GM23338 (cell line): ENCODE measurements around the gene HORMAD2. TPM values are rescaled to one million over a fixed set of nuclear protein-coding genes. Genes with fewer than 3 reads are reported as not detected.

Experiments used
- ATAC-seq: fragments of 200-7000 bp; cut with Tn5 transposase; 3 replicates; pipeline ENCODE4 v1.9.1; 2020
- DNase-seq: peaks from one replicate; pipeline ENCODE4 v3.0.0-alpha.2; 2015; ENCODE audit warnings: low spot score
- H2AFZ ChIP-seq: fragments of 200-600 bp; sonication (generic); 2 replicates; pipeline ENCODE4 v1.8.0; 2016; ENCODE audit warnings: antibody characterized with exemption, mild to moderate bottlenecking, moderate library complexity
- H3F3A ChIP-seq: fragments of 200-600 bp; sonication (generic); replicated peaks from 2 replicates; pipeline ENCODE4 v1.8.0; 2017; ENCODE audit warnings: antibody characterized with exemption, mixed run types, low read depth
- H3K27ac ChIP-seq: fragments of 200-600 bp; sonication (generic); 2 replicates; pipeline ENCODE4 v1.6.1; 2016; ENCODE audit warnings: low read depth
- H3K27me3 ChIP-seq: fragments of 200-600 bp; sonication (generic); 2 replicates; pipeline ENCODE4 v1.8.0; 2016; ENCODE audit warnings: mild to moderate bottlenecking, mixed run types, moderate library complexity; ENCODE audit not compliant: insufficient read depth
- H3K36me3 ChIP-seq: fragments of 200-600 bp; sonication (generic); 2 replicates; pipeline ENCODE4 v1.8.0; 2016; ENCODE audit warnings: mild to moderate bottlenecking; ENCODE audit not compliant: insufficient read depth
- H3K4me1 ChIP-seq: fragments of 200-600 bp; sonication (generic); 2 replicates; pipeline ENCODE4 v1.8.0; 2016; ENCODE audit warnings: mild to moderate bottlenecking, moderate library complexity; ENCODE audit not compliant: insufficient read depth
- H3K4me2 ChIP-seq: fragments of 200-600 bp; sonication (generic); 2 replicates; pipeline ENCODE4 v1.7.1; 2017; ENCODE audit warnings: mixed run types
- H3K4me3 ChIP-seq: fragments of 200-600 bp; sonication (generic); 2 replicates; pipeline ENCODE4 v1.6.1; 2016; ENCODE audit warnings: mixed run types
- H3K79me2 ChIP-seq: fragments of 200-600 bp; sonication (generic); replicated peaks from 2 replicates; pipeline ENCODE4 v1.8.0; 2017; ENCODE audit warnings: mild to moderate bottlenecking; ENCODE audit not compliant: insufficient read depth
- H3K9me2 ChIP-seq: fragments of 200-600 bp; sonication (generic); 2 replicates; pipeline ENCODE4 v1.8.0; 2017; ENCODE audit not compliant: insufficient read depth
- H4K20me1 ChIP-seq: fragments of 200-600 bp; sonication (generic); replicated peaks from 2 replicates; pipeline ENCODE4 v1.8.0; 2017; ENCODE audit warnings: mild to moderate bottlenecking; ENCODE audit not compliant: insufficient read depth
- H3K27ac Mint-ChIP-seq: 2 replicates; pipeline ENCODE4 v1.8.0; 2020; ENCODE audit warnings: inconsistent platforms, mild to moderate bottlenecking, moderate library complexity, mixed read lengths
- H3K27me3 Mint-ChIP-seq: 3 replicates; pipeline ENCODE4 v1.8.0; 2022; ENCODE audit warnings: low read depth, mild to moderate bottlenecking, moderate library complexity, mixed read lengths, inconsistent platforms; ENCODE audit not compliant: insufficient read depth, poor library complexity
- H3K36me3 Mint-ChIP-seq: 3 replicates; pipeline ENCODE4 v1.8.0; 2021; ENCODE audit warnings: low read depth, mild to moderate bottlenecking, inconsistent platforms, moderate library complexity, mixed read lengths
- H3K4me1 Mint-ChIP-seq: 3 replicates; pipeline ENCODE4 v1.8.0; 2020; ENCODE audit warnings: mild to moderate bottlenecking, inconsistent platforms, mixed read lengths
- H3K4me3 Mint-ChIP-seq: 3 replicates; pipeline ENCODE4 v1.8.0; 2021; ENCODE audit warnings: moderate library complexity, mild to moderate bottlenecking, inconsistent platforms, mixed read lengths
- H3K9me3 Mint-ChIP-seq: 3 replicates; pipeline ENCODE4 v1.8.0; 2020; ENCODE audit warnings: moderate library complexity, mild to moderate bottlenecking, inconsistent platforms, mixed read lengths
- EZH2 ChIP-seq: fragments of 200-600 bp; sonication (generic); IDR thresholded peaks from one replicate; pipeline ENCODE4 v1.8.0; 2017; ENCODE audit warnings: antibody characterized with exemption, mild to moderate bottlenecking, low read depth; ENCODE audit not compliant: unreplicated experiment
- EZH2phosphoT487 ChIP-seq: fragments of 200-600 bp; sonication (generic); IDR thresholded peaks from one replicate; pipeline ENCODE4 v1.8.1; 2018; ENCODE audit warnings: antibody characterized with exemption; ENCODE audit not compliant: unreplicated experiment
- STAT1 ChIP-seq: IDR thresholded peaks from one replicate; pipeline ENCODE4 v1.6.1; 2016; ENCODE audit warnings: antibody characterized with exemption; ENCODE audit not compliant: unreplicated experiment
- ZNF114 ChIP-seq: fragments of 250-450 bp; sonication (Bioruptor Pico); IDR thresholded peaks from 2 replicates; pipeline ENCODE4 v1.5.0; 2020; ENCODE audit warnings: mild to moderate bottlenecking, moderate library complexity
- polyA plus RNA-seq: library from polyadenylated mRNA; unstranded; fragments of >200 nt; fragmentation: Nextera tagmentation; extraction: Ambion mirVana; gene quantifications from 2 replicates; pipeline ENCODE4 v1.2.1, GENCODE V29; 2016
- total RNA-seq: library from RNA; depleted of rRNA; stranded (reverse); fragments of >200 nt; shearing (Covaris generic); gene quantifications from 2 replicates; pipeline ENCODE4 v1.2.3, GENCODE V29; 2014
- TF ChIP-seq, protein P1 (sequence below), 2 experiments: fragments of 200-600 bp in 1 of 2; sonication (generic) in 1 of 2; conservative IDR thresholded peaks; 2 replicates each; pipeline versions ENCODE4 v1.5.1 to v1.6.1; 2016 to 2017; ENCODE audit warnings: antibody characterized with exemption in 2 of 2, low read depth in 2 of 2, mild to moderate bottlenecking in 2 of 2, moderate library complexity in 1 of 2
- TF ChIP-seq, protein P2 (sequence below): fragments of 250-450 bp; sonication (Bioruptor Pico); IDR thresholded peaks from 2 replicates; pipeline ENCODE4 v1.5.0; 2020; ENCODE audit warnings: mild to moderate bottlenecking, moderate library complexity
- TF ChIP-seq, protein P3 (sequence below): IDR thresholded peaks from one replicate; pipeline ENCODE4 v1.6.1; 2018; ENCODE audit warnings: antibody characterized with exemption; ENCODE audit not compliant: unreplicated experiment

Gene HORMAD2
- total and polyA plus RNA-seq, 2 experiments from 2014 or later = 0.40 TPM; not detected in 1

DNA sequence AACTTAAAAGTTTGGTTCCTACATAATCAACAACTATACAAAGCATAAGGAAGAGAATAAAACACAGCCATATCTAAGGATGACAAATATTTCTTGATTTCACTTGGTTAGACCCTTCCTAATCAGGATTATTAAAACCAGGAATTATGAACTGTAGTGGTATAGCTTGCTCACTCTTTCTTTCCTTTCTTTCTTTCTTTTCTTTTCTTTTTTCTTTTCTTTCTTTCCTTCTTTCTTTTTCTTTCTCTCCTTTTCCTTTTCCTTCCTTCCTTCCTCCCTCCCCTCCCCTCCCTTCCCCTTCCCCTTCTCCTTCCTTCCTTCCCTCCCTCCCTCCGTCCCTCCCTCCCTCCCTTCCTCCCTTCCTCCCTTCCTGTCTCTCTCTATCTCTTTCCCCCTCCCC is 78.0 kb downstream of the HORMAD2 start:
- no peak overlapping the region for H2AFZ ChIP-seq
- TF ChIP-seq, protein P1, sequence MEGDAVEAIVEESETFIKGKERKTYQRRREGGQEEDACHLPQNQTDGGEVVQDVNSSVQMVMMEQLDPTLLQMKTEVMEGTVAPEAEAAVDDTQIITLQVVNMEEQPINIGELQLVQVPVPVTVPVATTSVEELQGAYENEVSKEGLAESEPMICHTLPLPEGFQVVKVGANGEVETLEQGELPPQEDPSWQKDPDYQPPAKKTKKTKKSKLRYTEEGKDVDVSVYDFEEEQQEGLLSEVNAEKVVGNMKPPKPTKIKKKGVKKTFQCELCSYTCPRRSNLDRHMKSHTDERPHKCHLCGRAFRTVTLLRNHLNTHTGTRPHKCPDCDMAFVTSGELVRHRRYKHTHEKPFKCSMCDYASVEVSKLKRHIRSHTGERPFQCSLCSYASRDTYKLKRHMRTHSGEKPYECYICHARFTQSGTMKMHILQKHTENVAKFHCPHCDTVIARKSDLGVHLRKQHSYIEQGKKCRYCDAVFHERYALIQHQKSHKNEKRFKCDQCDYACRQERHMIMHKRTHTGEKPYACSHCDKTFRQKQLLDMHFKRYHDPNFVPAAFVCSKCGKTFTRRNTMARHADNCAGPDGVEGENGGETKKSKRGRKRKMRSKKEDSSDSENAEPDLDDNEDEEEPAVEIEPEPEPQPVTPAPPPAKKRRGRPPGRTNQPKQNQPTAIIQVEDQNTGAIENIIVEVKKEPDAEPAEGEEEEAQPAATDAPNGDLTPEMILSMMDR (conservative IDR thresholded peaks at IDR 0.05; ENCODE audit: low read depth in 2 of 2) = no peak
- TF ChIP-seq, protein P2, sequence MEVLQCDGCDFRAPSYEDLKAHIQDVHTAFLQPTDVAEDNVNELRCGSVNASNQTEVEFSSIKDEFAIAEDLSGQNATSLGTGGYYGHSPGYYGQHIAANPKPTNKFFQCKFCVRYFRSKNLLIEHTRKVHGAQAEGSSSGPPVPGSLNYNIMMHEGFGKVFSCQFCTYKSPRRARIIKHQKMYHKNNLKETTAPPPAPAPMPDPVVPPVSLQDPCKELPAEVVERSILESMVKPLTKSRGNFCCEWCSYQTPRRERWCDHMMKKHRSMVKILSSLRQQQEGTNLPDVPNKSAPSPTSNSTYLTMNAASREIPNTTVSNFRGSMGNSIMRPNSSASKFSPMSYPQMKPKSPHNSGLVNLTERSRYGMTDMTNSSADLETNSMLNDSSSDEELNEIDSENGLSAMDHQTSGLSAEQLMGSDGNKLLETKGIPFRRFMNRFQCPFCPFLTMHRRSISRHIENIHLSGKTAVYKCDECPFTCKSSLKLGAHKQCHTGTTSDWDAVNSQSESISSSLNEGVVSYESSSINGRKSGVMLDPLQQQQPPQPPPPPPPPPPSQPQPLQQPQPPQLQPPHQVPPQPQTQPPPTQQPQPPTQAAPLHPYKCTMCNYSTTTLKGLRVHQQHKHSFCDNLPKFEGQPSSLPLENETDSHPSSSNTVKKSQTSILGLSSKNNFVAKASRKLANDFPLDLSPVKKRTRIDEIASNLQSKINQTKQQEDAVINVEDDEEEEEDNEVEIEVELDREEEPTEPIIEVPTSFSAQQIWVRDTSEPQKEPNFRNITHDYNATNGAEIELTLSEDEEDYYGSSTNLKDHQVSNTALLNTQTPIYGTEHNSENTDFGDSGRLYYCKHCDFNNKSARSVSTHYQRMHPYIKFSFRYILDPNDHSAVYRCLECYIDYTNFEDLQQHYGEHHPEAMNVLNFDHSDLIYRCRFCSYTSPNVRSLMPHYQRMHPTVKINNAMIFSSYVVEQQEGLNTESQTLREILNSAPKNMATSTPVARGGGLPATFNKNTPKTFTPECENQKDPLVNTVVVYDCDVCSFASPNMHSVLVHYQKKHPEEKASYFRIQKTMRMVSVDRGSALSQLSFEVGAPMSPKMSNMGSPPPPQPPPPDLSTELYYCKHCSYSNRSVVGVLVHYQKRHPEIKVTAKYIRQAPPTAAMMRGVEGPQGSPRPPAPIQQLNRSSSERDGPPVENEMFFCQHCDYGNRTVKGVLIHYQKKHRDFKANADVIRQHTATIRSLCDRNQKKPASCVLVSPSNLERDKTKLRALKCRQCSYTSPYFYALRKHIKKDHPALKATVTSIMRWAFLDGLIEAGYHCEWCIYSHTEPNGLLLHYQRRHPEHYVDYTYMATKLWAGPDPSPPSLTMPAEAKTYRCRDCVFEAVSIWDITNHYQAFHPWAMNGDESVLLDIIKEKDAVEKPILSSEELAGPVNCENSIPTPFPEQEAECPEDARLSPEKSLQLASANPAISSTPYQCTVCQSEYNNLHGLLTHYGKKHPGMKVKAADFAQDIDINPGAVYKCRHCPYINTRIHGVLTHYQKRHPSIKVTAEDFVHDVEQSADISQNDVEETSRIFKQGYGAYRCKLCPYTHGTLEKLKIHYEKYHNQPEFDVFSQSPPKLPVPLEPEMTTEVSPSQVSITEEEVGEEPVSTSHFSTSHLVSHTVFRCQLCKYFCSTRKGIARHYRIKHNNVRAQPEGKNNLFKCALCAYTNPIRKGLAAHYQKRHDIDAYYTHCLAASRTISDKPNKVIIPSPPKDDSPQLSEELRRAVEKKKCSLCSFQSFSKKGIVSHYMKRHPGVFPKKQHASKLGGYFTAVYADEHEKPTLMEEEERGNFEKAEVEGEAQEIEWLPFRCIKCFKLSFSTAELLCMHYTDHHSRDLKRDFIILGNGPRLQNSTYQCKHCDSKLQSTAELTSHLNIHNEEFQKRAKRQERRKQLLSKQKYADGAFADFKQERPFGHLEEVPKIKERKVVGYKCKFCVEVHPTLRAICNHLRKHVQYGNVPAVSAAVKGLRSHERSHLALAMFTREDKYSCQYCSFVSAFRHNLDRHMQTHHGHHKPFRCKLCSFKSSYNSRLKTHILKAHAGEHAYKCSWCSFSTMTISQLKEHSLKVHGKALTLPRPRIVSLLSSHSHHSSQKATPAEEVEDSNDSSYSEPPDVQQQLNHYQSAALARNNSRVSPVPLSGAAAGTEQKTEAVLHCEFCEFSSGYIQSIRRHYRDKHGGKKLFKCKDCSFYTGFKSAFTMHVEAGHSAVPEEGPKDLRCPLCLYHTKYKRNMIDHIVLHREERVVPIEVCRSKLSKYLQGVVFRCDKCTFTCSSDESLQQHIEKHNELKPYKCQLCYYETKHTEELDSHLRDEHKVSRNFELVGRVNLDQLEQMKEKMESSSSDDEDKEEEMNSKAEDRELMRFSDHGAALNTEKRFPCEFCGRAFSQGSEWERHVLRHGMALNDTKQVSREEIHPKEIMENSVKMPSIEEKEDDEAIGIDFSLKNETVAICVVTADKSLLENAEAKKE = no peak
- TF ChIP-seq, protein P3, sequence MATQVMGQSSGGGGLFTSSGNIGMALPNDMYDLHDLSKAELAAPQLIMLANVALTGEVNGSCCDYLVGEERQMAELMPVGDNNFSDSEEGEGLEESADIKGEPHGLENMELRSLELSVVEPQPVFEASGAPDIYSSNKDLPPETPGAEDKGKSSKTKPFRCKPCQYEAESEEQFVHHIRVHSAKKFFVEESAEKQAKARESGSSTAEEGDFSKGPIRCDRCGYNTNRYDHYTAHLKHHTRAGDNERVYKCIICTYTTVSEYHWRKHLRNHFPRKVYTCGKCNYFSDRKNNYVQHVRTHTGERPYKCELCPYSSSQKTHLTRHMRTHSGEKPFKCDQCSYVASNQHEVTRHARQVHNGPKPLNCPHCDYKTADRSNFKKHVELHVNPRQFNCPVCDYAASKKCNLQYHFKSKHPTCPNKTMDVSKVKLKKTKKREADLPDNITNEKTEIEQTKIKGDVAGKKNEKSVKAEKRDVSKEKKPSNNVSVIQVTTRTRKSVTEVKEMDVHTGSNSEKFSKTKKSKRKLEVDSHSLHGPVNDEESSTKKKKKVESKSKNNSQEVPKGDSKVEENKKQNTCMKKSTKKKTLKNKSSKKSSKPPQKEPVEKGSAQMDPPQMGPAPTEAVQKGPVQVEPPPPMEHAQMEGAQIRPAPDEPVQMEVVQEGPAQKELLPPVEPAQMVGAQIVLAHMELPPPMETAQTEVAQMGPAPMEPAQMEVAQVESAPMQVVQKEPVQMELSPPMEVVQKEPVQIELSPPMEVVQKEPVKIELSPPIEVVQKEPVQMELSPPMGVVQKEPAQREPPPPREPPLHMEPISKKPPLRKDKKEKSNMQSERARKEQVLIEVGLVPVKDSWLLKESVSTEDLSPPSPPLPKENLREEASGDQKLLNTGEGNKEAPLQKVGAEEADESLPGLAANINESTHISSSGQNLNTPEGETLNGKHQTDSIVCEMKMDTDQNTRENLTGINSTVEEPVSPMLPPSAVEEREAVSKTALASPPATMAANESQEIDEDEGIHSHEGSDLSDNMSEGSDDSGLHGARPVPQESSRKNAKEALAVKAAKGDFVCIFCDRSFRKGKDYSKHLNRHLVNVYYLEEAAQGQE = no peak
- TF ChIP-seq EZH2phosphoT487 = no peak
- no peak for TF ChIP-seq STAT1
- TF ChIP-seq EZH2 = no peak
- no peak for TF ChIP-seq ZNF114

More for the DNA sequence above, 78.0 kb downstream of the HORMAD2 start:
- Histone ChIP-seq H4K20me1 (no peaks in the 10 kb centered on the region), H3K4me2 (no peak overlapping the region), H3F3A (no peaks in the 10 kb centered on the region), H3K79me2 (no peaks in the 10 kb centered on the region), H3K27ac (no peak overlapping the region), H3K4me1 (0 out of 2 replicates have a peak, but pooled peaks cover 7% of the 10 kb centered on the region), H3K36me3 (no peaks in the 10 kb centered on the region), H3K9me2 (no peaks in the 10 kb centered on the region), H3K27me3 (no peaks in the 10 kb centered on the region), H3K4me3 (no peak overlapping the region)
- no peak for DNase-seq
- no peaks in the 10 kb centered on the region for H3K9me3 Mint-ChIP-seq
- no peak overlapping the region for H3K4me3 Mint-ChIP-seq
- peaks cover 7% of the 10 kb centered on the region for H3K27me3 Mint-ChIP-seq
- ATAC-seq = no peak
- H3K27ac Mint-ChIP-seq = no peak overlapping the region; the same call in 1 of the 2 replicates
- peaks cover 14% of the 10 kb centered on the region; the same call in 2 of the 3 replicates for H3K4me1 Mint-ChIP-seq
- H3K36me3 Mint-ChIP-seq = no peaks in the 10 kb centered on the region
